ENCODE measurements around the gene MAML3.
A peak's percentile ranks its signal among the peaks of the same experiment; 100 is the strongest.

Gene MAML3

GRCh38 chr4:139809757-139810140 lies 344.2 kb downstream of the MAML3 start:
- DNase-seq (ENCODE audit: low spot score), result no peak

GRCh38 chr4:139808808-139809756 lies 344.9 kb downstream of the MAML3 start:
- peak; percentile 35 for DNase-seq (ENCODE audit: low spot score)

GRCh38 chr4:139808381-139808807 lies 345.6 kb downstream of the MAML3 start:
- DNase-seq (ENCODE audit: low spot score), result no peak

- DNase-seq (ENCODE audit: low spot score), result no peak
Measured at GRCh38 chr4:139807483-139807882, 346.5 kb downstream of the MAML3 start.

GRCh38 chr4:139806929-139807328 lies 347.1 kb downstream of the MAML3 start:
- DNase-seq (ENCODE audit: low spot score), result no peak

GRCh38 chr4:139802931-139803330 lies 351.1 kb downstream of the MAML3 start:
- DNase-seq (ENCODE audit: low spot score), result no peak

- no peak for DNase-seq (ENCODE audit: low spot score)
Measured at GRCh38 chr4:139802488-139802887, 351.5 kb downstream of the MAML3 start.

- DNase-seq (ENCODE audit: low spot score), result no peak
Measured at GRCh38 chr4:139801895-139802294, 352.1 kb downstream of the MAML3 start.

- DNase-seq (ENCODE audit: low spot score), result no peak
Measured at GRCh38 chr4:139800082-139800481, 353.9 kb downstream of the MAML3 start.

- no peak for DNase-seq (ENCODE audit: low spot score)
Measured at GRCh38 chr4:139799615-139800014, 354.4 kb downstream of the MAML3 start.

- no peak for DNase-seq (ENCODE audit: low spot score)
Measured at GRCh38 chr4:139798456-139798855, 355.5 kb downstream of the MAML3 start.

GRCh38 chr4:139797287-139797686 lies 356.7 kb downstream of the MAML3 start:
- peak; percentile 53 for DNase-seq (ENCODE audit: low spot score)

GRCh38 chr4:139795527-139796314 lies 358.3 kb downstream of the MAML3 start:
- DNase-seq (ENCODE audit: low spot score), result no peak

GRCh38 chr4:139794158-139794954 lies 359.6 kb downstream of the MAML3 start:
- DNase-seq (ENCODE audit: low spot score), result no peak

GRCh38 chr4:139791681-139792080 lies 362.3 kb downstream of the MAML3 start:
- DNase-seq (ENCODE audit: low spot score), result no peak

GRCh38 chr4:139790291-139790690 lies 363.7 kb downstream of the MAML3 start:
- no peak for DNase-seq (ENCODE audit: low spot score)

GRCh38 chr4:139789096-139789654 lies 364.8 kb downstream of the MAML3 start:
- DNase-seq (ENCODE audit: low spot score), result no peak

GRCh38 chr4:139786494-139787354 lies 367.3 kb downstream of the MAML3 start:
- DNase-seq (ENCODE audit: low spot score), result no peak

GRCh38 chr4:139785356-139785755 lies 368.6 kb downstream of the MAML3 start:
- no peak for DNase-seq (ENCODE audit: low spot score)

- DNase-seq (ENCODE audit: low spot score), result peak; percentile 97
Measured at GRCh38 chr4:139783741-139784484, 370.1 kb downstream of the MAML3 start.

All from COLO829 (cell line).